Smooth muscle cell (in vitro differentiated cells): ENCODE results near the gene RNU5D-1. TPM values are rescaled to one million over a fixed set of nuclear protein-coding genes. Genes with fewer than 3 reads are reported as not detected.
A peak's percentile ranks its signal among the peaks of the same experiment; 100 is the strongest.
"Not testable (repeated sequence)": the region's sequence is repeated elsewhere in the genome, so short reads cannot be mapped to it uniquely, and the experiment has no call there.

Experiments used
- DNase-seq: peaks from one replicate; lab custom pipeline; 2025; ENCODE audit not compliant: unreplicated experiment; lab: John Stamatoyannopoulos, UW
- H2AFZ ChIP-seq: fragments of 200-600 bp; sonication (generic); 2 replicates; pipeline ENCODE4 v1.6.0; 2016; ENCODE audit warnings: antibody characterized with exemption, low read depth, mild to moderate bottlenecking
- H3F3A ChIP-seq: fragments of 200-600 bp; sonication (generic); 2 replicates; pipeline ENCODE4 v1.6.0; 2017; ENCODE audit warnings: antibody characterized with exemption, low read depth
- H3K27ac ChIP-seq: fragments of 200-600 bp; sonication (generic); 2 replicates; pipeline ENCODE4 v1.5.1; 2016; ENCODE audit warnings: low read depth, mild to moderate bottlenecking
- H3K27me3 ChIP-seq: fragments of 200-600 bp; sonication (generic); 2 replicates; pipeline ENCODE4 v1.6.1; 2016; ENCODE audit warnings: low read depth, mild to moderate bottlenecking
- H3K36me3 ChIP-seq: fragments of 200-600 bp; sonication (generic); 2 replicates; pipeline ENCODE4 v1.5.1; 2016; ENCODE audit warnings: low read depth
- H3K4me1 ChIP-seq: fragments of 200-600 bp; sonication (generic); 2 replicates; pipeline ENCODE4 v1.5.1; 2016; ENCODE audit warnings: low read depth
- H3K4me2 ChIP-seq: fragments of 200-600 bp; sonication (generic); 2 replicates; pipeline ENCODE4 v1.6.0; 2016; ENCODE audit warnings: mild to moderate bottlenecking
- H3K4me3 ChIP-seq: fragments of 200-600 bp; sonication (generic); 2 replicates; pipeline ENCODE4 v1.5.1; 2016; ENCODE audit warnings: mild to moderate bottlenecking
- H3K79me2 ChIP-seq: fragments of 200-600 bp; sonication (generic); 2 replicates; pipeline ENCODE4 v1.6.0; 2016; ENCODE audit warnings: low read depth, mild to moderate bottlenecking
- H3K9ac ChIP-seq: fragments of 200-600 bp; sonication (generic); 2 replicates; pipeline ENCODE4 v1.6.0; 2016; ENCODE audit warnings: low read depth
- H3K9me3 ChIP-seq: fragments of 200-600 bp; sonication (generic); replicated peaks from 2 replicates; pipeline ENCODE4 v1.5.1; 2016; ENCODE audit warnings: low read depth
- H4K20me1 ChIP-seq: fragments of 200-600 bp; sonication (generic); 2 replicates; pipeline ENCODE4 v1.6.0; 2016; ENCODE audit warnings: low read depth
- WGBS: methylation state at CpG from one replicate; pipeline ENCODE4 v1.1.7; 2016; ENCODE audit warnings: low lambda C conversion rate; 5-methylcytosine and 5-hydroxymethylcytosine counted together
- polyA plus RNA-seq: library from polyadenylated mRNA; unstranded; fragments of >200 nt; fragmentation: Nextera tagmentation; extraction: Ambion mirVana; gene quantifications from 2 replicates; pipeline ENCODE4 v1.2.1, GENCODE V29; 2016
- total RNA-seq: library from RNA; depleted of rRNA; stranded (reverse); fragments of >200 nt; gene quantifications from 2 replicates; pipeline ENCODE4 v1.2.3, GENCODE V29; 2014
- TF ChIP-seq, protein P1 (sequence below): fragments of 200-600 bp; sonication (generic); IDR thresholded peaks from 2 replicates; pipeline ENCODE4 v1.5.1; 2017; ENCODE audit warnings: borderline replicate concordance, mild to moderate bottlenecking, antibody characterized with exemption; ENCODE audit not compliant: insufficient read depth, poor library complexity, severe bottlenecking

The RNU5D-1 gene
- total and polyA plus RNA-seq, 2 experiments from 2014 or later = not detected

DNA sequence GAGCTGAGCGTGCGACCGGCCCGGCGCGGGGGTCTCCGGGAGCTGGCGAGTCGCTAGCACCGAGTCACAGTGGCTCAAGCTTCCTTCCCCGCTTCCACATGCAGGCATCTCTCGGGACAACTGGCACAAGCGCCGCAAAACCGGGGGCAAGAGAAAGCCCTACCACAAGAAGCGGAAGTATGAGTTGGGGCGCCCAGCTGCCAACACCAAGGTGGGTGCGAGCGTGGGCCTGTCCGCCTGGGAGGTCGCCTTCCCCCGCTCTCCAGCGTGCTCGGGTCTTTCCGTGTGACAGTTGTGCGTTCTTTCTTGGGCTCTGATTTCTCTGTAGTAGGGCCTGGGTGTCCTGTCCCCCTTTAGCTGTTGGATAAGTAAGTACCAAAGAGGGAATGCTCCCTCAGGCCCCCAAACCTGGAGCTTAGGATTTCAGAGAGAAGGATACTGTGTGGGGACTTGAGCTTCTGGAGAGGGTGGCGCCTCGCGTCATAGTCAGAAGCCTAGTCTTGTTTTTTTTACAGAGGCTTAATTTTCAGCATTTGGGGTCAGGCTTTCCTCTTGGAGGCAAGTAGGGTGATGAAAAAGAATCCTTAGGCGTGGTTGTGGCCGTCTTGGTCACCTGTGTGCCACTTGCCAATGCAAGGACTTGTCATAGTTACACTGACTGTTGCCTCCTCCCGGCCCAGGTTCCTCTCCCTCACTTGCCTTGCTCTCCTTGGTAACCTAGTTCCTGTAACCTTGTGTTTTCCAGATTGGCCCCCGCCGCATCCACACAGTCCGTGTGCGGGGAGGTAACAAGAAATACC is 45.2 kb upstream of the RNU5D-1 start:
- 3% methylated on average over 36 of the region's 36 CpGs for WGBS
- Histone ChIP-seq H3K36me3 (no peaks in the 10 kb centered on the region), H3K27me3 (no peaks in the 10 kb centered on the region), H3K9me3 (no peaks in the 10 kb centered on the region), H3K9ac (peak overlapping the region; percentile 97), H3K79me2 (peaks cover 32% of the 10 kb centered on the region), H3K4me3 (peak overlapping the region; percentile 91), H3K27ac (peak overlapping the region; percentile 95), H3K4me1 (peaks cover 14% of the 10 kb centered on the region), H3K4me2 (peak overlapping the region; percentile 99), H3F3A (peaks cover 22% of the 10 kb centered on the region), H4K20me1 (peaks cover 50% of the 10 kb centered on the region), H2AFZ (no peak overlapping the region)
- TF ChIP-seq, protein P1, sequence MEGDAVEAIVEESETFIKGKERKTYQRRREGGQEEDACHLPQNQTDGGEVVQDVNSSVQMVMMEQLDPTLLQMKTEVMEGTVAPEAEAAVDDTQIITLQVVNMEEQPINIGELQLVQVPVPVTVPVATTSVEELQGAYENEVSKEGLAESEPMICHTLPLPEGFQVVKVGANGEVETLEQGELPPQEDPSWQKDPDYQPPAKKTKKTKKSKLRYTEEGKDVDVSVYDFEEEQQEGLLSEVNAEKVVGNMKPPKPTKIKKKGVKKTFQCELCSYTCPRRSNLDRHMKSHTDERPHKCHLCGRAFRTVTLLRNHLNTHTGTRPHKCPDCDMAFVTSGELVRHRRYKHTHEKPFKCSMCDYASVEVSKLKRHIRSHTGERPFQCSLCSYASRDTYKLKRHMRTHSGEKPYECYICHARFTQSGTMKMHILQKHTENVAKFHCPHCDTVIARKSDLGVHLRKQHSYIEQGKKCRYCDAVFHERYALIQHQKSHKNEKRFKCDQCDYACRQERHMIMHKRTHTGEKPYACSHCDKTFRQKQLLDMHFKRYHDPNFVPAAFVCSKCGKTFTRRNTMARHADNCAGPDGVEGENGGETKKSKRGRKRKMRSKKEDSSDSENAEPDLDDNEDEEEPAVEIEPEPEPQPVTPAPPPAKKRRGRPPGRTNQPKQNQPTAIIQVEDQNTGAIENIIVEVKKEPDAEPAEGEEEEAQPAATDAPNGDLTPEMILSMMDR = no peak
- no peak for DNase-seq

DNA sequence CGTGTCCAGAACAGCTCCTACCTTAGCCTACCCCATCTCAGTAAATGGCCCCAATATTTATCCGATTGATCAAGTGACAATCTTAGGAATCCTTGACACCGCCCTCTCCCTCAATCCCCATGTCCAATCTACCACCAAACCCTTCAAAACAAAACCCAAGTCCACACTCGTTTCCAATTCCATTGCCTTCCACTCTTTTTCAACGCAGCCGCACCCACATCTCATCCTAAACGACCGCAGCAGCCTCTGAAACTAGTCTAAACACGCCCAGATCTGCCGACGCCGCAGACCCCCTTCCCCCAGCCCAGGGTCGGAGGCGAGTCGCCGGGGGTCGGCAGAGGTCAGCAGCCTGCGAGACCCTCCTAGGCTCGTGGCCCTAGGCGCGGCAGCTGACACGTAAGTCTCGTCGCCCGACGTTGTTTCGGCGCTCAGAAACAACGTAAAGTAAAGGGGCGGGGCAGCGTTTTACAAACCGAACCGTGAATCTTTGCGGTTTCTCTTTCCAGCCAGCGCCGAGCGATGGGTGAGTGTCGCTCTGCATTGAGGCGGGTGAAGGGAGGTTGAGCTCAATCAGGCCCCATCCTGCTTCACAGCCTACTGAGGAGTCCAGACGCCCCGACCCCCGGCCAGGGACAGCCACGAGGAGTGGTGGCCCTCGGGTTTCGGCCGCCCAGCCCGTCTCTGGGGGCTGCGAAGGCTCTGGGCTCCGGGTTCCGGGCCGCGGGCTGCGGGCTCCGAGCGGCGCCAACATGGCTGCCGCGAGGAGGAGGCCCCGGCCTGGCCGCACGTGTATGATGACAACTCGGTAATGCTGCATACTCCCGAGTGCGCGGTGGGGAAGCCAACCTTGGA is 44.3 kb upstream of the RNU5D-1 start, which contains the start of gene RPS8:
RPS8 (plus strand) TSS at position 463 of the 852 bp plus-strand sequence; CDS start at position 520, 57 bp downstream.
- Histone ChIP-seq H3K79me2 (peaks cover 32% of the 10 kb centered on the region), H3K36me3 (no peaks in the 10 kb centered on the region), H3K9ac (peak within 1 kb of the TSS; percentile 97), H3K27ac (peak within 1 kb of the TSS; percentile 95), H3K27me3 (no peaks in the 10 kb centered on the region), H4K20me1 (peaks cover 46% of the 10 kb centered on the region), H2AFZ (peak within 1 kb of the TSS; percentile 95), H3K9me3 (no peaks in the 10 kb centered on the region), H3F3A (peaks cover 18% of the 10 kb centered on the region), H3K4me2 (peak within 1 kb of the TSS; percentile 99), H3K4me1 (peaks cover 14% of the 10 kb centered on the region), H3K4me3 (peak within 1 kb of the TSS; percentile 91)
- TF ChIP-seq, protein P1 = no peak
- DNase-seq = peak; percentile 63
- WGBS = under 1% methylated on average over 65 of the region's 65 CpGs

DNA sequence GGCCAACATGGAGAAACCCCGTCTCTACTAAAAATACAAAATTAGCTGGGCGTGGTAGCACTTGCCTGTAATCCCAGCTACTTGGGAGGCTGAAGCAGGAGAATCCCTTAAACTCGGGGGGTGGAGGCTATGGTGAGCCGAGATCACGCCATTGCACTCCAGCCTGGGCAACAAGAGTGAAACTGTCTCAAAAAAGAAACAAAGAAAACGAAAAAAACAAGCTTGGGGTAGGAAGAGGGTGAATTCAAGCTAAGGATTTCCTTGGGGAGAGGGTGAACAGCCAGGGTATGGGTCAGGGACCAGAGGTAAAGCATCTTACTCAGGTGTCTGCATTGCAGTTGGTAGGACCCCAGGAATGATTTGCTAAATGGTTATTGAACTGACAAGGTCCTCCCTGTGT is 35.5 kb upstream of the RNU5D-1 start:
- H3K4me2 ChIP-seq, DNase-seq, H3F3A ChIP-seq, H3K4me1 ChIP-seq, H3K36me3 ChIP-seq, H2AFZ ChIP-seq, H3K27me3 ChIP-seq, H3K9me3 ChIP-seq, H4K20me1 ChIP-seq, H3K79me2 ChIP-seq, H3K4me3 ChIP-seq, H3K9ac ChIP-seq, H3K27ac ChIP-seq: not testable (repeated sequence)
- WGBS = 96% methylated on average over 6 of the region's 6 CpGs

DNA sequence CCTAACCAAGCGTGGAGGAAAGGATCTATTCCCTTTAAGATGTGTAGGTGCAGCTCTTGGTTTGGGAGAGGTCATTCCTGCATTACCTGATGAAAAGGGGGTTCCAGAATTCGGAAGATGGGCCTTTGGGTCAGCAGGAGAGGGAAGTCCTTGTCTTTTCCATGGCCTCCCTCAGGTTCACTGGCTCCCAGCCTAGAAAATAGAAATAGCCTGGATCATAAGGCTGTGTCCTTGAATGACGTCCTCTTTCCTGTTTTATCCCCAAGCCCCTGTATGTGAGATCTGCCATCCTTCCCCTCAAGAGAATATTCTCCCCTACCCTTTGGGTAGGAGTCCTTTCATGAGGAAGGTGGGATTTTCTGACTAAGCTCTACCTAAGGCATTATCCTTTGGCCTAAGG is 29.9 kb upstream of the RNU5D-1 start:
- H3K4me1 ChIP-seq = no peaks in the 10 kb centered on the region
- H3K4me2 ChIP-seq = no peak overlapping the region
- H2AFZ ChIP-seq = no peak overlapping the region
- TF ChIP-seq, protein P1 = no peak
- no peak overlapping the region for H3K9ac ChIP-seq
- no peak for DNase-seq
- no peak overlapping the region for H3K27ac ChIP-seq
- no peaks in the 10 kb centered on the region for H3K9me3 ChIP-seq
- no peak overlapping the region for H3K4me3 ChIP-seq
- no peaks in the 10 kb centered on the region for H3K27me3 ChIP-seq
- no peaks in the 10 kb centered on the region for H3K36me3 ChIP-seq
- no peaks in the 10 kb centered on the region for H3F3A ChIP-seq
- no peaks in the 10 kb centered on the region for H4K20me1 ChIP-seq
- 100% methylated on average over 3 of the region's 3 CpGs for WGBS
- H3K79me2 ChIP-seq = no peaks in the 10 kb centered on the region
